Kidney epithelial cell (primary cell): ENCODE results near the gene SLC46A2. TPM values are rescaled to one million over a fixed set of nuclear protein-coding genes. Genes with fewer than 3 reads are reported as not detected.

Source experiments
- DNase-seq: peaks from one replicate; pipeline ENCODE4 v3.0.0-alpha.2; 2010; ENCODE audit warnings: low read depth
- H3K27me3 ChIP-seq: 2 replicates; pipeline ENCODE4 v1.6.0; 2011; ENCODE audit warnings: low read length; ENCODE audit not compliant: control insufficient read depth, insufficient read depth
- H3K36me3 ChIP-seq: 2 replicates; pipeline ENCODE4 v1.5.1; 2011; ENCODE audit warnings: low read length; ENCODE audit not compliant: control insufficient read depth, insufficient read depth
- H3K4me3 ChIP-seq: 2 replicates; pipeline ENCODE4 v1.5.1; 2011; ENCODE audit warnings: low read depth, mild to moderate bottlenecking, control low read depth, low read length
- CTCF ChIP-seq: IDR thresholded peaks from 2 replicates; pipeline ENCODE4 v1.5.1; 2011; ENCODE audit warnings: mild to moderate bottlenecking, moderate library complexity, low read length, control low read depth, inconsistent platforms; ENCODE audit not compliant: insufficient read depth, poor library complexity, severe bottlenecking
- total RNA-seq: library from RNA; depleted of rRNA; stranded (reverse); fragments of >200 nt; gene quantifications from 2 replicates; pipeline ENCODE4 v1.2.3, GENCODE V29; 2015

SLC46A2 gene
- total RNA-seq, 1 donor from 2014 or later: not detected

- no peaks in the 10 kb centered on the region for H3K36me3 ChIP-seq
- no peaks in the 10 kb centered on the region for H3K27me3 ChIP-seq
- no peak for DNase-seq
- H3K4me3 ChIP-seq: no peak overlapping the region
- no peak for TF ChIP-seq CTCF
Observed at GRCh38 chr9:112841261-112841660, 49.4 kb downstream of the SLC46A2 start.

- H3K36me3 ChIP-seq: no peaks in the 10 kb centered on the region
- no peak for DNase-seq
- TF ChIP-seq CTCF: no peak
- no peak overlapping the region for H3K4me3 ChIP-seq
- H3K27me3 ChIP-seq: no peaks in the 10 kb centered on the region
Observed at GRCh38 chr9:112839331-112839730, 51.3 kb downstream of the SLC46A2 start.

- Histone ChIP-seq H3K27me3 (no peaks in the 10 kb centered on the region), H3K4me3 (no peak overlapping the region), H3K36me3 (no peaks in the 10 kb centered on the region)
- DNase-seq: no peak
- no peak for TF ChIP-seq CTCF
Observed at GRCh38 chr9:112838342-112838741, 52.3 kb downstream of the SLC46A2 start.

GRCh38 chr9:112836394-112836793 lies 54.3 kb downstream of the SLC46A2 start:
- Histone ChIP-seq H3K27me3 (no peaks in the 10 kb centered on the region), H3K36me3 (no peaks in the 10 kb centered on the region), H3K4me3 (no peak overlapping the region)
- TF ChIP-seq CTCF: no peak
- DNase-seq: no peak

- no peaks in the 10 kb centered on the region for H3K27me3 ChIP-seq
- H3K4me3 ChIP-seq: no peak overlapping the region
- no peak for DNase-seq
- TF ChIP-seq CTCF: no peak
- H3K36me3 ChIP-seq: no peaks in the 10 kb centered on the region
Observed at GRCh38 chr9:112833081-112833480, 57.6 kb downstream of the SLC46A2 start.

GRCh38 chr9:112831969-112832368 lies 58.7 kb downstream of the SLC46A2 start:
- no peak for TF ChIP-seq CTCF

More at GRCh38 chr9:112831969-112832368, 58.7 kb downstream of the SLC46A2 start:
- DNase-seq: no peak
- H3K36me3 ChIP-seq: no peaks in the 10 kb centered on the region
- H3K27me3 ChIP-seq: no peaks in the 10 kb centered on the region
- no peak overlapping the region for H3K4me3 ChIP-seq
